ENCODE results near the gene SOD1.
A peak's percentile ranks its signal among the peaks of the same experiment; 100 is the strongest.
"Not testable (repeated sequence)": the region's sequence is repeated elsewhere in the genome, so short reads cannot be mapped to it uniquely, and the experiment has no call there.

Gene SOD1

GRCh38 chr21:31659536-31660258, at the start of gene SOD1:
TSS of gene SOD1 (plus strand) at chr21:31659693. CDS start at chr21:31659770, 77 bp downstream.
- peak; percentile 43 to 99 (median 94) for DNase-seq

- no peak for DNase-seq
These were observed 48.0 kb upstream of the SOD1 start for GRCh38 chr21:31611445-31611844.

- no peak for DNase-seq
These were observed 46.4 kb upstream of the SOD1 start for GRCh38 chr21:31612894-31613785.

- no peak for DNase-seq
These were observed 44.8 kb upstream of the SOD1 start for GRCh38 chr21:31614705-31615104.

- no peak for DNase-seq
These were observed 43.3 kb upstream of the SOD1 start for GRCh38 chr21:31616216-31616615.

- DNase-seq: no peak
These were observed 40.6 kb upstream of the SOD1 start for GRCh38 chr21:31618696-31619430.

GRCh38 chr21:31622397-31622796, 37.1 kb upstream of the SOD1 start:
- DNase-seq: no peak

GRCh38 chr21:31623664-31624063, 35.8 kb upstream of the SOD1 start:
- no peak for DNase-seq

- DNase-seq: no peak
These were observed 35.3 kb upstream of the SOD1 start for GRCh38 chr21:31624181-31624580.

- no peak for DNase-seq
These were observed 34.5 kb upstream of the SOD1 start for GRCh38 chr21:31624961-31625491.

GRCh38 chr21:31629972-31630711, 29.4 kb upstream of the SOD1 start:
- DNase-seq: peak in 1 of 56 donors; percentile 28

- not testable (repeated sequence) for DNase-seq
These were observed 27.6 kb upstream of the SOD1 start for GRCh38 chr21:31631881-31632280.

- DNase-seq: no peak
These were observed 24.5 kb upstream of the SOD1 start for GRCh38 chr21:31634993-31635392.

- no peak for DNase-seq
These were observed 22.6 kb upstream of the SOD1 start for GRCh38 chr21:31636874-31637273.

- DNase-seq: no peak
These were observed 18.0 kb upstream of the SOD1 start for GRCh38 chr21:31641416-31641922.

- DNase-seq: no peak
These were observed 14.8 kb upstream of the SOD1 start for GRCh38 chr21:31644643-31645042.

- DNase-seq: peak in 13 of 56 donors; percentile 1 to 64 (median 14)
These were observed 11.8 kb upstream of the SOD1 start for GRCh38 chr21:31647650-31648049.

- DNase-seq: no peak
These were observed 8.6 kb upstream of the SOD1 start for GRCh38 chr21:31650930-31651329.

GRCh38 chr21:31651491-31651890, 8.0 kb upstream of the SOD1 start:
- not testable (repeated sequence) for DNase-seq

- no peak for DNase-seq
These were observed 5.2 kb upstream of the SOD1 start for GRCh38 chr21:31654340-31654739.

All from nucleus accumbens (tissue), 56 donors.